ENCODE measurements around the gene ADAMTS8. TPM values are rescaled to one million over a fixed set of nuclear protein-coding genes. Genes with fewer than 3 reads are reported as not detected.

The ADAMTS8 gene
- total and polyA plus RNA-seq, 2 donors (not counting 3 experiments of a cell fraction or from before 2014, with no cell fraction given), result not detected

- TF ChIP-seq CTCF (IDR thresholded peaks at IDR 0.05; ENCODE audit: extremely low read depth in 1 of 2, insufficient read depth in 1 of 2, low read depth in 1 of 2, low read length in 2 of 2) (no peak), GATA2 (IDR thresholded peaks at IDR 0.05; ENCODE audit: insufficient read depth, insufficient read length, low read depth, low read length) (no peak), MYC (IDR thresholded peaks at IDR 0.05; ENCODE audit: low read depth, low read length) (no peak), POLR2AphosphoS5 (IDR thresholded peaks at IDR 0.05; ENCODE audit: insufficient read depth, low read depth, low read length) (no peak), FOS (IDR thresholded peaks at IDR 0.05; ENCODE audit: borderline replicate concordance, insufficient read depth, low read length) (no peak), MAX (IDR thresholded peaks at IDR 0.05; ENCODE audit: insufficient read depth, insufficient read length) (no peak), JUN (IDR thresholded peaks at IDR 0.05; ENCODE audit: borderline replicate concordance, insufficient read depth, insufficient read length, low read depth) (no peak), EZH2 (IDR thresholded peaks at IDR 0.05; ENCODE audit: borderline replicate concordance, low read depth, low read length, severe bottlenecking) (no peak), POLR2A (IDR thresholded peaks at IDR 0.05; ENCODE audit: low read depth, low read length) (no peak)
- Histone ChIP-seq H3K4me1 (ENCODE audit: control insufficient read depth, extremely low read depth, insufficient read depth, low read length) (no peaks in the 10 kb centered on the region), H4K20me1 (replicated peaks; ENCODE audit: control insufficient read depth, extremely low read depth, insufficient read depth, low read length) (no peaks in the 10 kb centered on the region), H3K27ac (ENCODE audit: insufficient read depth, low read depth, low read length) (no peak overlapping the region), H2AFZ (ENCODE audit: low read depth, low read length) (no peak overlapping the region), H3K4me3 (replicated peaks in 1 of 3; ENCODE audit: insufficient read depth in 1 of 3, low read depth in 1 of 3, low read length in 3 of 3) (no peak overlapping the region), H3K27me3 (ENCODE audit: control insufficient read depth in 2 of 2, insufficient read depth in 2 of 2, low read length in 2 of 2) (no peaks in the 10 kb centered on the region), H3K36me3 (ENCODE audit: control insufficient read depth in 2 of 2, extremely low read depth in 1 of 2, insufficient read depth in 2 of 2, low read length in 2 of 2) (no peaks in the 10 kb centered on the region), H3K9ac (replicated peaks; ENCODE audit: extremely low read depth, insufficient read depth, low read length) (no peak overlapping the region), H3K79me2 (ENCODE audit: control insufficient read depth, insufficient read depth, low read length) (no peaks in the 10 kb centered on the region), H3K9me3 (replicated peaks; ENCODE audit: control insufficient read depth, insufficient read depth, low read length) (no peaks in the 10 kb centered on the region), H3K4me2 (ENCODE audit: insufficient read depth, low read length) (no peak overlapping the region), H3K9me1 (replicated peaks; ENCODE audit: control insufficient read depth, extremely low read depth, insufficient read depth, low read length) (no peaks in the 10 kb centered on the region)
- no peak for FAIRE-seq
- ChIA-PET CTCF (interaction anchor here (1.1 to 1.3 kb wide), 2 partner anchors 37 to 182 kb away, joined by 3 to 4 read pairs; no protein-coding TSS in a partner anchor), POLR2A (no interaction called here)
- DNase-seq (ENCODE audit: low read depth, low spot score), result no peak
- intact Hi-C loops (cut with micrococcal nuclease) (no loop called here), dilution Hi-C loops (cut with MboI; ENCODE audit: extremely low pct_ligation_motif_present, low sequenced_read_pairs) (no loop called here)
- BruUV-seq (replicated peaks), result no TSS peak
Observed at GRCh38 chr11:130394615-130395014, 33.8 kb downstream of the ADAMTS8 start.

Measured in endothelial cell of umbilical vein (primary cell).